HepG2 (cell line): ENCODE measurements around the gene COL25A1.

Experiments
- MAF1 ChIP-seq: sonication (generic); formaldehyde crosslinking; IDR thresholded peaks from 2 replicates; pipeline ENCODE4 v1.5.0; 2020; ENCODE audit warnings: missing genetic modification reagents, borderline replicate concordance
- ZNF747 ChIP-seq: sonication (generic); formaldehyde crosslinking; IDR thresholded peaks from 2 replicates; pipeline ENCODE4 v1.8.1; 2023; ENCODE audit warnings: missing genetic modification reagents, mild to moderate bottlenecking, borderline replicate concordance
- TF ChIP-seq, protein P1 (sequence below): IDR thresholded peaks from 2 replicates; pipeline ENCODE4 v1.6.1; 2012; ENCODE audit warnings: inconsistent platforms

DNA sequence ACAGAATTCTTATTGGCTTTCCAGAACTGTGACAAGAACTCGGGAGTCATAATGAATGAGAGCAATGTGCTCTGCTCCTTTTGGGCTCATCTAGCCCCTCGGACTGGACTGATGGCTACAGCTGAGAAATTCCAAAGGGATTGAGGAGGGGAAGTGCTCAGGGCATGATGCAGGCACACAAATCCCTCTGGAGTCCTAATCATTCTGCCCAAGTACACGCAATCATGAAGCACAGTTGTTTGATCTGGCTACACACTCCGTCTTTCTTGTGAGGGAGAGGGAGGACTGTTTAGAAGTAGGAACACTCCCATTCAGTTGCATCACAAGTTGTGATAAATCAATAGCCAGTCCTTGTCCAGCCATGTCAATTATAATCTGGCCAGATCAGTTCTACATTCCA is 237.5 kb downstream of the COL25A1 start:
- TF ChIP-seq, protein P1, sequence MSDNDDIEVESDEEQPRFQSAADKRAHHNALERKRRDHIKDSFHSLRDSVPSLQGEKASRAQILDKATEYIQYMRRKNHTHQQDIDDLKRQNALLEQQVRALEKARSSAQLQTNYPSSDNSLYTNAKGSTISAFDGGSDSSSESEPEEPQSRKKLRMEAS = no peak
- TF ChIP-seq MAF1 = no peak
- TF ChIP-seq ZNF747 (CRISPR knock-in tag) = no peak
